Measurements from ENCODE around the gene NCBP2L. TPM values are rescaled to one million over a fixed set of nuclear protein-coding genes. Genes with fewer than 3 reads are reported as not detected.

Gene NCBP2L
- total and polyA plus RNA-seq, 2 donors (not counting 1 experiment from before 2014, with no cell fraction given), result not detected

DNA sequence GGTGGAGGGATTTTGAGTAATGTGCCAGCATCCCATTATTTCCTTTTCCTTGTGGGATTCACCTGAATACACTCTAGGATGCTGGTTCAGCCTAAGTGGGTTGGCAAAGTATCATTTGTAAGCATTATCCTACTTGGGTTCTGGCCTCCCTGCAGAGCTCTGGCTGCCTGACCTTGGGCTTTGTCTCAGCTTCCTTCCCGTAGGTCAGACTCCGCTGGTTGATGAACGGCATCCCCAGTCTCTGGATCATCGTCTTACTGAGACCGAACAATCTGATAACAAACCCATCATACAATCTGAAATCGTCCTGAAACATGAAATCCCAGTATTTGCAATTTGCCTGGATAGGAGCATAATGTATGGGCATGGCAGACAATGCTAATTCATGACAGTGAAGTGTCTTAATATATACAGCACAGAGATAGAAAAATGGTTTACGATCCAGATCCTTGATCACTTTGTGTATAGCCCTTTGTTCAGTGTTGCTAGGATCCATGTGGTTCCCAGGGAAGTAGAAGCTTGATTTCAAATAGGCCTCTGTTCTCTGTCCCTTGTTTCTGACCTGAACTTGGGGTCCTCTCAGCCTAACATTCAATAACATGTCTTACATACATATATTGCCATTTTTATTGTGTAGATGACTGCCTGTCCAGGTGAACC, 53.7 kb downstream of the NCBP2L start:
- no peaks in the 10 kb centered on the region for H3K4me1 ChIP-seq (ENCODE audit: control insufficient read depth, extremely low read depth, insufficient read depth, low read length)
- no peak overlapping the region for H3K4me2 ChIP-seq (ENCODE audit: extremely low read depth, insufficient read depth, low read length)
- H3K4me3 ChIP-seq (replicated peaks in 1 of 4; ENCODE audit: control extremely low read depth in 1 of 4, insufficient read depth in 1 of 4, low read depth in 3 of 4, low read length in 4 of 4), result no peak overlapping the region
- no peak for TF ChIP-seq EZH2 (IDR thresholded peaks at IDR 0.05; ENCODE audit: low read length, missing control alignments)
- TF ChIP-seq, protein P1, sequence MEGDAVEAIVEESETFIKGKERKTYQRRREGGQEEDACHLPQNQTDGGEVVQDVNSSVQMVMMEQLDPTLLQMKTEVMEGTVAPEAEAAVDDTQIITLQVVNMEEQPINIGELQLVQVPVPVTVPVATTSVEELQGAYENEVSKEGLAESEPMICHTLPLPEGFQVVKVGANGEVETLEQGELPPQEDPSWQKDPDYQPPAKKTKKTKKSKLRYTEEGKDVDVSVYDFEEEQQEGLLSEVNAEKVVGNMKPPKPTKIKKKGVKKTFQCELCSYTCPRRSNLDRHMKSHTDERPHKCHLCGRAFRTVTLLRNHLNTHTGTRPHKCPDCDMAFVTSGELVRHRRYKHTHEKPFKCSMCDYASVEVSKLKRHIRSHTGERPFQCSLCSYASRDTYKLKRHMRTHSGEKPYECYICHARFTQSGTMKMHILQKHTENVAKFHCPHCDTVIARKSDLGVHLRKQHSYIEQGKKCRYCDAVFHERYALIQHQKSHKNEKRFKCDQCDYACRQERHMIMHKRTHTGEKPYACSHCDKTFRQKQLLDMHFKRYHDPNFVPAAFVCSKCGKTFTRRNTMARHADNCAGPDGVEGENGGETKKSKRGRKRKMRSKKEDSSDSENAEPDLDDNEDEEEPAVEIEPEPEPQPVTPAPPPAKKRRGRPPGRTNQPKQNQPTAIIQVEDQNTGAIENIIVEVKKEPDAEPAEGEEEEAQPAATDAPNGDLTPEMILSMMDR (conservative IDR thresholded peaks at IDR 0.05 in 1 of 2, IDR thresholded peaks at IDR 0.05 in 1 of 2; ENCODE audit: low read depth in 1 of 2, low read length in 2 of 2), result no peak
- H3K27ac ChIP-seq (ENCODE audit: insufficient read depth, low read length), result no peak overlapping the region
- H2AFZ ChIP-seq (ENCODE audit: low read length), result no peak overlapping the region
- no peak overlapping the region for H3K9ac ChIP-seq (ENCODE audit: insufficient read depth, low read length)
- H3K9me3 ChIP-seq (ENCODE audit: control insufficient read depth, insufficient read depth, low read depth, low read length), result no peaks in the 10 kb centered on the region
- no peaks in the 10 kb centered on the region for H4K20me1 ChIP-seq (ENCODE audit: control insufficient read depth, extremely low read depth, insufficient read depth, low read length)
- H3K79me2 ChIP-seq (ENCODE audit: control insufficient read depth, insufficient read depth, low read length), result no peaks in the 10 kb centered on the region
- DNase-seq (ENCODE audit: low read depth in 2 of 2), result no peak
- no peaks in the 10 kb centered on the region for H3K36me3 ChIP-seq (ENCODE audit: control insufficient read depth, insufficient read depth, low read length)
- H3K27me3 ChIP-seq (ENCODE audit: control insufficient read depth, insufficient read depth, low read length), result no peaks in the 10 kb centered on the region

DNA sequence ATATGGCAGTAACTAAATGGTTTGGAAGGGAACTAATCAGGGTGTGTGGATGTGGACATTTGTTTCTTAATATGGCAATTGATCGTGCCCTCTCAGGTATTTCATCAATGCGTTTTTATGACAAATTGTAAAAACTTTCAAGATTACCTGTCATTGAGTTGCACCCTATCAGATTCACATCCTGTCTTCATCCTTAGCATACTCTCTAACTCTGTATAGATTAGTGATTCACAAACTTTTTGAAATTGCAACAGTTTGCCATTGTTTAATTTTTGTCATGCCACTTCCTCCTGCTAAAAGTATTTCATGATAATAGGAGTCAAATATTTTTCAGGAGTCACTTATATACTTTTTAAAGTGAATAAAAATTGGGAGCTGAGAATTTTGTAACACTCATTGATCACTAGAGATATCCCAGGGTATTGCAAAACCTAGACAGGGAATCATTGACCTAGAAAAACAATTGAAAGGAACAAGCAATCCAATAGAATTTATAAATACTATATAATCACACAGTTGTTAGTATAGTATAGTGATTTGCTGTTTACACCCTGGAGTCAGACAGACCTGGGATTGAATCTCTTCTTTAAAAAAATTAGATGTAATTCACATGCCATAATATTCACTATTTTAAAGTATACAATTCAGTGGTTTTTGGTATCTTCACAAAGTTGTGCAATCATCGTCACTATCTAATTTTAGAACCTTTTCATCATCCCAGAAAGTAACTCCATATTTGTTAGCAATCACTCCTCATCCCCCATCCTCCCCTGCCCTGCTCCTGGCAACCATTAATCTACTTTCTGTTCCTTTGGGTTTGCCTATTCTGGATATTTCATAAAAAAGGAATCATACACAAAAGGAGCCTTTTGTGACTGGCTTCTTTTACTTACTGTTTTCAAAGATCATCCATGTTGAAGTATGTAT, 57.0 kb downstream of the NCBP2L start:
- Histone ChIP-seq H3K4me3 (replicated peaks in 1 of 4; ENCODE audit: control extremely low read depth in 1 of 4, insufficient read depth in 1 of 4, low read depth in 3 of 4, low read length in 4 of 4) (no peak overlapping the region), H3K9me3 (ENCODE audit: control insufficient read depth, insufficient read depth, low read depth, low read length) (no peaks in the 10 kb centered on the region), H3K36me3 (ENCODE audit: control insufficient read depth, insufficient read depth, low read length) (no peaks in the 10 kb centered on the region), H3K4me1 (ENCODE audit: control insufficient read depth, extremely low read depth, insufficient read depth, low read length) (no peaks in the 10 kb centered on the region), H3K4me2 (ENCODE audit: extremely low read depth, insufficient read depth, low read length) (no peak overlapping the region), H3K27ac (ENCODE audit: insufficient read depth, low read length) (no peak overlapping the region), H2AFZ (ENCODE audit: low read length) (no peak overlapping the region), H3K9ac (ENCODE audit: insufficient read depth, low read length) (no peak overlapping the region), H3K27me3 (ENCODE audit: control insufficient read depth, insufficient read depth, low read length) (no peaks in the 10 kb centered on the region), H3K79me2 (ENCODE audit: control insufficient read depth, insufficient read depth, low read length) (no peaks in the 10 kb centered on the region), H4K20me1 (ENCODE audit: control insufficient read depth, extremely low read depth, insufficient read depth, low read length) (no peaks in the 10 kb centered on the region)
- DNase-seq (ENCODE audit: low read depth in 2 of 2), result peak in 1 of 2 donors; percentile 19
- TF ChIP-seq, protein P1 (conservative IDR thresholded peaks at IDR 0.05 in 1 of 2, IDR thresholded peaks at IDR 0.05 in 1 of 2; ENCODE audit: low read depth in 1 of 2, low read length in 2 of 2), result no peak
- no peak for TF ChIP-seq EZH2 (IDR thresholded peaks at IDR 0.05; ENCODE audit: low read length, missing control alignments)

DNA sequence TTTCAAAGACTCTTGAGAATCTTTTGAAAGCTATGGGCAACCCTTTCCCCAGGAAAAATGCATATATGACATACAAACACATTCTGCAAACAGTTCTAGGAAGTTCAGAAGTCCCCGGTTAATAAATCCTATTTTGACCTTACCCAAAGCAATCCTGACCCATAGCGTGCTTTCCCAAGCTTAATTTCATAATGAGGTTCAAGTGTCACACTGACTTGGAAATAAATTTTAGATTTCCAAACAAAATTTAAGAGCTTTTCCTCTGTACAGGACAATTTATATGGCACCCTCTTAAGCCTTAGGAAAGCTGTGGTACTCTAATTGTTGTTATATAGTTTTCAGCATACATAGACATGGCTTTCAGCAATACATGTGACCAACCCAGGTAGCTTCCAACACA, 59.4 kb downstream of the NCBP2L start:
- Histone ChIP-seq H3K36me3 (ENCODE audit: control insufficient read depth, insufficient read depth, low read length) (no peaks in the 10 kb centered on the region), H3K27me3 (ENCODE audit: control insufficient read depth, insufficient read depth, low read length) (no peaks in the 10 kb centered on the region), H3K79me2 (ENCODE audit: control insufficient read depth, insufficient read depth, low read length) (no peaks in the 10 kb centered on the region), H3K27ac (ENCODE audit: insufficient read depth, low read length) (no peak overlapping the region), H4K20me1 (ENCODE audit: control insufficient read depth, extremely low read depth, insufficient read depth, low read length) (no peaks in the 10 kb centered on the region), H2AFZ (ENCODE audit: low read length) (no peak overlapping the region), H3K4me1 (ENCODE audit: control insufficient read depth, extremely low read depth, insufficient read depth, low read length) (no peaks in the 10 kb centered on the region), H3K4me3 (replicated peaks in 1 of 4; ENCODE audit: control extremely low read depth in 1 of 4, insufficient read depth in 1 of 4, low read depth in 3 of 4, low read length in 4 of 4) (no peak overlapping the region), H3K4me2 (ENCODE audit: extremely low read depth, insufficient read depth, low read length) (no peak overlapping the region), H3K9me3 (ENCODE audit: control insufficient read depth, insufficient read depth, low read depth, low read length) (no peaks in the 10 kb centered on the region), H3K9ac (ENCODE audit: insufficient read depth, low read length) (no peak overlapping the region)
- no peak for DNase-seq (ENCODE audit: low read depth in 2 of 2)
- TF ChIP-seq, protein P1 (conservative IDR thresholded peaks at IDR 0.05 in 1 of 2, IDR thresholded peaks at IDR 0.05 in 1 of 2; ENCODE audit: low read depth in 1 of 2, low read length in 2 of 2), result no peak
- TF ChIP-seq EZH2 (IDR thresholded peaks at IDR 0.05; ENCODE audit: low read length, missing control alignments), result no peak
